HepG2 (cell line): ENCODE results near the gene ESRP2. TPM values are rescaled to one million over a fixed set of nuclear protein-coding genes. Genes with fewer than 3 reads are reported as not detected.

Experiments
- ATF5 ChIP-seq: sonication (generic); formaldehyde crosslinking; IDR thresholded peaks from 2 replicates; pipeline ENCODE4 v1.4.0; 2020; ENCODE audit warnings: mild to moderate bottlenecking, low read depth, missing genetic modification reagents
- BRF2 ChIP-seq: sonication (generic); formaldehyde crosslinking; IDR thresholded peaks from 2 replicates; pipeline ENCODE4 v1.8.1; 2022; ENCODE audit warnings: mild to moderate bottlenecking, missing genetic modification reagents
- ETS1 ChIP-seq: sonication (generic); formaldehyde crosslinking; IDR thresholded peaks from 2 replicates; pipeline ENCODE4 v1.4.0; 2020; ENCODE audit warnings: missing genetic modification reagents
- IRX3 ChIP-seq: sonication (generic); formaldehyde crosslinking; IDR thresholded peaks from 2 replicates; pipeline ENCODE4 v1.8.1; 2023; ENCODE audit warnings: mild to moderate bottlenecking, low read depth, missing genetic modification reagents, borderline replicate concordance
- MED8 ChIP-seq: sonication (generic); formaldehyde crosslinking; IDR thresholded peaks from 2 replicates; pipeline ENCODE4 v1.8.1; 2023; ENCODE audit warnings: mild to moderate bottlenecking, missing genetic modification reagents; ENCODE audit not compliant: insufficient replicate concordance
- NFYB ChIP-seq: sonication (generic); formaldehyde crosslinking; IDR thresholded peaks from 2 replicates; pipeline ENCODE4 v1.4.0; 2020; ENCODE audit warnings: missing genetic modification reagents
- PHF5A ChIP-seq: IDR thresholded peaks from one replicate; pipeline ENCODE4 v1.6.1; 2018; ENCODE audit warnings: low read depth, missing genetic modification reagents; ENCODE audit not compliant: unreplicated experiment
- RARA ChIP-seq: IDR thresholded peaks from 2 replicates; pipeline ENCODE4 v1.6.1; 2016; ENCODE audit warnings: missing genetic modification reagents, missing compliant biosample characterization
- RFXANK ChIP-seq: IDR thresholded peaks from 2 replicates; pipeline ENCODE4 v1.6.1; 2016
- RNF2 ChIP-seq: fragments of 450-650 bp; conservative IDR thresholded peaks from 2 replicates; pipeline ENCODE4 v1.6.1; 2016; ENCODE audit warnings: low read depth
- SMAD1 ChIP-seq: sonication (generic); formaldehyde crosslinking; IDR thresholded peaks from 2 replicates; pipeline ENCODE4 v1.4.0; 2020; ENCODE audit warnings: missing genetic modification reagents, low read depth, mild to moderate bottlenecking, borderline replicate concordance
- SNAPC2 ChIP-seq: sonication (generic); formaldehyde crosslinking; IDR thresholded peaks from 2 replicates; pipeline ENCODE4 v1.8.1; 2022; ENCODE audit warnings: mild to moderate bottlenecking, missing genetic modification reagents
- TMF1 ChIP-seq: sonication (generic); formaldehyde crosslinking; IDR thresholded peaks from 2 replicates; pipeline ENCODE4 v1.8.1; 2022; ENCODE audit warnings: low read depth, missing genetic modification reagents
- ZBTB26 ChIP-seq: IDR thresholded peaks from 2 replicates; pipeline ENCODE4 v1.6.1; 2016; ENCODE audit warnings: missing compliant biosample characterization, missing genetic modification reagents, borderline replicate concordance
- ZBTB37 ChIP-seq: sonication (generic); formaldehyde crosslinking; IDR thresholded peaks from 2 replicates; pipeline ENCODE4 v1.4.0; 2020; ENCODE audit warnings: mild to moderate bottlenecking, missing genetic modification reagents
- ZNF496 ChIP-seq: sonication (generic); formaldehyde crosslinking; IDR thresholded peaks from 2 replicates; pipeline ENCODE4 v1.8.1; 2023; ENCODE audit warnings: mild to moderate bottlenecking, moderate library complexity, missing genetic modification reagents; ENCODE audit not compliant: insufficient replicate concordance
- ZNF512B ChIP-seq: sonication (generic); formaldehyde crosslinking; IDR thresholded peaks from 2 replicates; pipeline ENCODE4 v1.5.1; 2020; ENCODE audit warnings: missing genetic modification reagents, mild to moderate bottlenecking, borderline replicate concordance
- ZNF556 ChIP-seq: sonication (generic); formaldehyde crosslinking; IDR thresholded peaks from 2 replicates; pipeline ENCODE4 v1.4.0; 2020; ENCODE audit warnings: mild to moderate bottlenecking, missing genetic modification reagents, borderline replicate concordance
- ZNF580 ChIP-seq: IDR thresholded peaks from 2 replicates; pipeline ENCODE4 v1.6.1; 2016; ENCODE audit warnings: low read depth, borderline replicate concordance
- ZNF713 ChIP-seq: sonication (generic); formaldehyde crosslinking; IDR thresholded peaks from 2 replicates; pipeline ENCODE4 v1.4.0; 2020; ENCODE audit warnings: mild to moderate bottlenecking, missing genetic modification reagents
- polyA plus RNA-seq, 8 experiments: library from polyadenylated mRNA; depleted of rRNA in 3 of 8; stranded (reverse) in 7 of 8; unstranded in 1 of 8; fragments of >200 nt; fragmentation: Illumina TruSeq in 4 of 8; extraction: Trizol in 4 of 8; gene quantifications; 2 replicates each; pipeline versions ENCODE4 v1.2.1 to v1.2.3, GENCODE V29; 2011 to 2016; ENCODE audit warnings: low read depth in 4 of 8, missing spikeins in 1 of 8, mixed read lengths in 1 of 8; ENCODE audit not compliant: insufficient read depth in 1 of 8
- total RNA-seq, 5 experiments: library from RNA; depleted of rRNA; stranded (reverse); fragments of >200 nt; fragmentation: Illumina TruSeq; extraction: Trizol; gene quantifications; 2 replicates each; pipeline ENCODE4 v1.2.3, GENCODE V29; 2016; ENCODE audit warnings: low read depth in 1 of 5

The ESRP2 gene
- total and polyA plus RNA-seq, 2 of the 13 experiments (the other 11 are each of a cell fraction or from before 2014, with no cell fraction given) = 21.1 to 32.4 TPM

- peak; percentile 88; the same call in 1 of the 2 replicates for TF ChIP-seq ETS1 (CRISPR knock-in tag)
- TF ChIP-seq TMF1 (CRISPR knock-in tag) = no peak
- no peak for TF ChIP-seq RNF2
- TF ChIP-seq ZNF512B (CRISPR knock-in tag) = no peak
- peak; percentile 54; the same call in 1 of the 2 replicates for TF ChIP-seq ATF5 (CRISPR knock-in tag)
- no peak for TF ChIP-seq ZNF713
- peak; percentile 56 for TF ChIP-seq RARA
- TF ChIP-seq PHF5A (CRISPR knock-in tag) = no peak
- TF ChIP-seq ZBTB37 (CRISPR knock-in tag) = no peak
- no peak; the same call in 1 of the 2 replicates for TF ChIP-seq IRX3 (CRISPR knock-in tag)
- TF ChIP-seq ZNF556 (CRISPR knock-in tag) = no peak; the same call in 1 of the 2 replicates
- TF ChIP-seq MED8 (CRISPR knock-in tag) = peak; percentile 56
- 0 out of 2 replicates have a peak, but pooled peaks have one; percentile 57 for TF ChIP-seq SNAPC2 (CRISPR knock-in tag)
- TF ChIP-seq SMAD1 (CRISPR knock-in tag) = peak; percentile 70; the same call in 1 of the 2 replicates
- no peak; the same call in 1 of the 2 replicates for TF ChIP-seq ZBTB26
- TF ChIP-seq NFYB = peak; percentile 36; the same call in 1 of the 2 replicates
- TF ChIP-seq RFXANK (CRISPR knock-in tag) = no peak; the same call in 1 of the 2 replicates
- TF ChIP-seq ZNF496 (CRISPR knock-in tag) = no peak
- TF ChIP-seq ZNF580 = no peak; the same call in 1 of the 2 replicates
- no peak for TF ChIP-seq BRF2 (CRISPR knock-in tag)
Measured at GRCh38 chr16:68236137-68236825, 354 bp upstream of the ESRP2 start (continued).
